ENCODE data around the gene STK24. TPM values are rescaled to one million over a fixed set of nuclear protein-coding genes. Genes with fewer than 3 reads are reported as not detected.

Gene STK24
- total and polyA plus RNA-seq, 7 donors: 27.2 to 58.1 (median 34.3) TPM

GRCh38 chr13:98487016-98487415, 89.9 kb downstream of the STK24 start:
- no peaks in the 10 kb centered on the region for H3K36me3 ChIP-seq (ENCODE audit: insufficient read depth in 1 of 2, low read depth in 1 of 2)
- H3K4me1 ChIP-seq: peaks cover 60% of the 10 kb centered on the region
- H3K27ac ChIP-seq: no peak overlapping the region
- no peak overlapping the region for H3K4me3 ChIP-seq
- WGBS, 3 donors: 60 to 73% (median 64%) methylated on average over 5 of the region's 5 CpGs
- no peak for TF ChIP-seq CTCF (IDR thresholded peaks at IDR 0.05)
- intact Hi-C loops (cut with DNase I): loop anchor here in 1 of 2 donors (5.0 kb wide), 1 partner anchor 40 kb away; no protein-coding TSS in a partner anchor
- no peaks in the 10 kb centered on the region for H3K27me3 ChIP-seq (ENCODE audit: insufficient read depth in 3 of 3, low read length in 2 of 3)
- DNase-seq: no peak
- H3K9me3 ChIP-seq: no peaks in the 10 kb centered on the region
- ATAC-seq: no peak

- Histone ChIP-seq H3K9me3 (no peaks in the 10 kb centered on the region), H3K27ac (no peak overlapping the region), H3K4me1 (peaks cover 66% of the 10 kb centered on the region), H3K36me3 (ENCODE audit: insufficient read depth in 1 of 2, low read depth in 1 of 2) (no peaks in the 10 kb centered on the region), H3K4me3 (no peak overlapping the region), H3K27me3 (ENCODE audit: insufficient read depth in 3 of 3, low read length in 2 of 3) (no peaks in the 10 kb centered on the region)
- intact Hi-C loops (cut with DNase I): loop anchor here in 1 of 2 donors (5.0 kb wide), 1 partner anchor 41 kb away; no protein-coding TSS in a partner anchor
- no peak for TF ChIP-seq CTCF (IDR thresholded peaks at IDR 0.05)
- WGBS, 3 donors: 60 to 70% (median 69%) methylated on average over 8 of the region's 8 CpGs
- no peak for DNase-seq
- ATAC-seq: no peak
Measured at GRCh38 chr13:98486412-98486811, 90.5 kb downstream of the STK24 start.

- Histone ChIP-seq H3K9me3 (no peaks in the 10 kb centered on the region), H3K4me1 (peaks cover 74% of the 10 kb centered on the region), H3K27ac (peak overlapping the region; percentile 87), H3K4me3 (no peak overlapping the region), H3K27me3 (ENCODE audit: insufficient read depth in 3 of 3, low read length in 2 of 3) (no peaks in the 10 kb centered on the region), H3K36me3 (ENCODE audit: insufficient read depth in 1 of 2, low read depth in 1 of 2) (no peaks in the 10 kb centered on the region)
- no peak for ATAC-seq
- intact Hi-C loops (cut with DNase I): loop anchor here in 1 of 2 donors (5.0 kb wide), 1 partner anchor 42 kb away; no protein-coding TSS in a partner anchor
- no peak for TF ChIP-seq CTCF (IDR thresholded peaks at IDR 0.05)
- DNase-seq: no peak
- 64 to 87% (median 65%) methylated on average over 11 of the region's 11 CpGs for WGBS, 3 donors
Measured at GRCh38 chr13:98485561-98485960, 91.3 kb downstream of the STK24 start.

GRCh38 chr13:98484289-98485219, 92.4 kb downstream of the STK24 start:
- peak overlapping the region; percentile 37 for H3K4me3 ChIP-seq
- peak overlapping the region; percentile 87 for H3K27ac ChIP-seq
- 26 to 31% (median 27%) methylated on average over 21 of the region's 21 CpGs for WGBS, 3 donors
- DNase-seq (peak; percentile 82 to 88), ATAC-seq (peak; percentile 85 to 89 (median 86))
- H3K36me3 ChIP-seq (ENCODE audit: insufficient read depth in 1 of 2, low read depth in 1 of 2): no peaks in the 10 kb centered on the region
- no peaks in the 10 kb centered on the region for H3K27me3 ChIP-seq (ENCODE audit: insufficient read depth in 3 of 3, low read length in 2 of 3)
- H3K4me1 ChIP-seq: peaks cover 68% of the 10 kb centered on the region
- intact Hi-C loops (cut with DNase I): loop anchor here (5.0 kb wide), 2 partner anchors 43 to 93 kb away; partner anchors contain the start of gene STK24 (in 2 of the 2)
- no peaks in the 10 kb centered on the region for H3K9me3 ChIP-seq
- TF ChIP-seq CTCF (IDR thresholded peaks at IDR 0.05): no peak
